Right atrium auricular region (tissue), 2 donors: ENCODE measurements around the gene NCAPD2. TPM values are rescaled to one million over a fixed set of nuclear protein-coding genes. Genes with fewer than 3 reads are reported as not detected.

Experiments used
- DNase-seq: peaks from one replicate; pipeline ENCODE4 v3.0.0-alpha.2; 2019; ENCODE audit warnings: low spot score
- H3K27ac ChIP-seq, 2 donors: fragments of 200-600 bp; sonication (generic); 1 replicate in 1 of 2; 2 replicates in 1 of 2; pipeline ENCODE4 v1.5.1; 2016 to 2019
- H3K27me3 ChIP-seq, 2 donors: fragments of 200-600 bp; sonication (generic); one replicate each; pipeline versions ENCODE4 v1.5.1 to v1.6.0; 2017 to 2019
- H3K36me3 ChIP-seq: fragments of 200-600 bp; sonication (generic); one replicate; pipeline ENCODE4 v1.5.1; 2016
- H3K4me1 ChIP-seq, 2 donors: fragments of 200-600 bp; sonication (generic); one replicate each; pipeline versions ENCODE4 v1.5.1 to v1.6.0; 2017 to 2019
- H3K4me3 ChIP-seq, 2 donors: fragments of 200-600 bp; sonication (generic); 1 replicate in 1 of 2; 2 replicates in 1 of 2; pipeline ENCODE4 v1.5.1; 2017 to 2019; ENCODE audit warnings: mild to moderate bottlenecking in 1 of 2, moderate library complexity in 1 of 2
- H3K9me3 ChIP-seq, 2 donors: fragments of 200-600 bp; sonication (generic); one replicate each; pipeline ENCODE4 v1.5.1; 2019
- CTCF ChIP-seq, 2 donors: fragments of 200-600 bp; sonication (generic); IDR thresholded peaks; one replicate each; pipeline ENCODE4 v1.5.1; 2019; ENCODE audit warnings: antibody characterized with exemption in 2 of 2
- total RNA-seq, 2 donors: library from RNA; depleted of rRNA; stranded (reverse); fragments of >200 nt; gene quantifications; one replicate each; pipeline ENCODE4 v1.1.0, GENCODE V29; 2016

The NCAPD2 gene
- total RNA-seq, 2 donors from 2014 or later: 11.6 to 53.5 TPM

GRCh38 chr12:6529291-6529737, 35.4 kb downstream of the NCAPD2 start:
- Histone ChIP-seq H3K9me3 (no peaks in the 10 kb centered on the region), H3K4me3 (no peak overlapping the region), H3K36me3 (peaks cover 65% of the 10 kb centered on the region), H3K27me3 (no peaks in the 10 kb centered on the region), H3K27ac (no peak overlapping the region), H3K4me1 (peaks cover 0 to 29% of the 10 kb centered on the region in 2 donors)
- DNase-seq: no peak
- no peak for TF ChIP-seq CTCF (IDR thresholded peaks at IDR 0.05)

GRCh38 chr12:6530576-6531260, 36.8 kb downstream of the NCAPD2 start:
- no peak for DNase-seq
- H3K4me3 ChIP-seq: no peak overlapping the region
- no peaks in the 10 kb centered on the region for H3K9me3 ChIP-seq
- peaks cover 55% of the 10 kb centered on the region for H3K36me3 ChIP-seq
- peaks cover 0 to 33% of the 10 kb centered on the region in 2 donors for H3K4me1 ChIP-seq
- H3K27ac ChIP-seq: no peak overlapping the region
- no peaks in the 10 kb centered on the region for H3K27me3 ChIP-seq
- no peak for TF ChIP-seq CTCF (IDR thresholded peaks at IDR 0.05)

GRCh38 chr12:6532051-6532926, 38.4 kb downstream of the NCAPD2 start:
- H3K4me3 ChIP-seq: peak overlapping the region; percentile 84 to 97
- TF ChIP-seq CTCF (IDR thresholded peaks at IDR 0.05): no peak
- H3K4me1 ChIP-seq: peaks cover 0 to 49% of the 10 kb centered on the region in 2 donors
- H3K9me3 ChIP-seq: no peaks in the 10 kb centered on the region
- H3K36me3 ChIP-seq: peaks cover 55% of the 10 kb centered on the region
- peak overlapping the region; percentile 97 to 99 for H3K27ac ChIP-seq
- peak; percentile 80 for DNase-seq
- no peaks in the 10 kb centered on the region for H3K27me3 ChIP-seq

- Histone ChIP-seq H3K4me1 (peaks cover 0 to 57% of the 10 kb centered on the region in 2 donors), H3K4me3 (peak overlapping the region; percentile 84 to 97), H3K9me3 (no peaks in the 10 kb centered on the region), H3K27ac (peak overlapping the region; percentile 97 to 99), H3K36me3 (peaks cover 55% of the 10 kb centered on the region), H3K27me3 (no peaks in the 10 kb centered on the region)
- TF ChIP-seq CTCF (IDR thresholded peaks at IDR 0.05): no peak
- peak; percentile 79 for DNase-seq
These were observed 39.2 kb downstream of the NCAPD2 start for GRCh38 chr12:6532927-6533652.

- peaks cover 55% of the 10 kb centered on the region for H3K36me3 ChIP-seq
- H3K27me3 ChIP-seq: no peaks in the 10 kb centered on the region
- no peak for DNase-seq
- H3K27ac ChIP-seq: peak overlapping the region; percentile 97 to 99
- H3K4me3 ChIP-seq: peak overlapping the region; percentile 84 to 97
- peaks cover 0 to 62% of the 10 kb centered on the region in 2 donors for H3K4me1 ChIP-seq
- no peaks in the 10 kb centered on the region for H3K9me3 ChIP-seq
- TF ChIP-seq CTCF (IDR thresholded peaks at IDR 0.05): no peak
These were observed 39.7 kb downstream of the NCAPD2 start for GRCh38 chr12:6533653-6533922.
